AG10803 (cell line): ENCODE measurements around the gene SMARCD2.

Experiments
- DNase-seq: peaks from one replicate; pipeline ENCODE4 v3.0.0; 2010; ENCODE audit warnings: low read depth
- H3K4me3 ChIP-seq: 2 replicates; pipeline ENCODE4 v1.5.1; 2011; ENCODE audit warnings: mild to moderate bottlenecking, low read length, control low read depth
- CTCF ChIP-seq: conservative IDR thresholded peaks from 2 replicates; pipeline ENCODE4 v1.5.1; 2011; ENCODE audit warnings: mild to moderate bottlenecking, low read length, control low read depth, inconsistent platforms

SMARCD2 gene

GRCh38 chr17:63826468-63827001 is 15.9 kb downstream of the SMARCD2 start:
- H3K4me3 ChIP-seq: peak overlapping the region; percentile 97
- peak; percentile 11 for DNase-seq

DNA sequence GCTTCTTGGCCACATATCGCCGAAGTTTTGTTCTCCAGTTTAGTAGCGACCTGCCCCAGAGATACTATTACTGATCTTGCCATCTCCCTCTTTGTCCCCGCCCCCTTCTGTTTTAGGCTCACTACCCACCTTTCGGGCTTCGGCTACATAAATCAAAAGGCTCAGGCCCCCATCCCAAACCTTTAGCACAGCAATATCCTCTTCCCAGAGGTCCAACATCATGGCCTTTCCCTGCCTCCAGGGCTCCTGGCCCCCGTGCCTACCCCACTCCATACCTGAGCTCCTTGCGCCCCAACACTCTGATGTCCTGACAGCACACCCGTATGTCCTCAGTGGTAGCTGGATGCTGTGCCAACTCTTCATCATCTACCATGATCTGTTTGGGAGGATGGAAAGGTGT is 18.1 kb downstream of the SMARCD2 start:
- DNase-seq: no peak
- no peak overlapping the region for H3K4me3 ChIP-seq
- TF ChIP-seq CTCF: no peak

More at GRCh38 chr17:63826468-63827001, 15.9 kb downstream of the SMARCD2 start:
- peak; percentile 15; the same call in 1 of the 2 replicates for TF ChIP-seq CTCF

GRCh38 chr17:63823659-63824331 is 18.7 kb downstream of the SMARCD2 start:
- TF ChIP-seq CTCF: no peak
- DNase-seq: no peak
- H3K4me3 ChIP-seq: no peak overlapping the region

DNA sequence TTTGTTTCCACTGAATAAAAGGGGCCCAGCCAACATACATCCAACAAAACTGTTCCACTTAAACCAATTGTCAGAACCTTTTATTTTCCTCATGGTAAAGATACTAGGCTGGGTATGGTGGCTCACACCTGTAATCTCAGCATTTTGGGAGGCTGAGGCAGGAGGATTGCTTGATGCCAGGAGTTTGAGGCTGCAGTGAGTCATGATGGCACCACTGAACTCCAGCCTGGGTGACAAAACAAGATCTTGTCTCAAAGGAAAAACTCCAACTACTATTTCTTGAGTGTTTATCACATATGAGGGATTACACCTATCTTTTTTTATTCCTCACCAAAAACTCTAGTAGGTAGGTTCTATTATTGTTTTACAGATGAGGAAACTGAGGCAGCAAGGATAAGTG is 19.9 kb downstream of the SMARCD2 start:
- TF ChIP-seq CTCF: no peak
- H3K4me3 ChIP-seq: no peak overlapping the region
- DNase-seq: no peak

- TF ChIP-seq CTCF: no peak
- no peak overlapping the region for H3K4me3 ChIP-seq
- no peak for DNase-seq
These were observed 20.7 kb downstream of the SMARCD2 start for GRCh38 chr17:63821804-63822203.

DNA sequence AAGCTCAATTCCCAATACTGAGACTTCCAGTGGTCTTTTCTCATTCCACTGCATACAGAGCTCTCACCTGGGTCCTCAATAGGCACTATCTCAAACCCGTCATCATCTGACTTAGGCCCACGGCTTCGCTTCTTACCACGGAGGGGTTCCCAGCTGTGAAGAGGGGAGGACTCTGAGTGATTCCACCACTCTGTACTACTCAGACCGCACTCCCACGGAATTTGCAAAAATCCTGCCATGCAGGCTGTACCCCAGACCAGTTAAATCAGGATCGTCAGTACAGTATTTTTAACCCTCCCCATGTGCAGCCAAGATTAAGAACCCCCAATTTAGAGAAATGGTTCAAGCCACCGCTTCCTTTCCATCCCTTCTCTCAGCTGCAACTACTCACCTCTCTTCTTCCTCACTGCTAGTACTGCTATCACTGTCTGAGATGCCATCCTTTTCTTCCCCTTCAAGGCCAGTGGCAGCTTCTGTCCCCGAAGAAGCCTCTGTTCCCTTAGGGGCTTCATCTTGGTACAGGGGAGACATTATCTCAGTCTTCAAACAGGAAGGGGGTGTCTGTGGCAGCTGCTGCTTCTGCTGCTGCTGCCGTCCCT is 21.4 kb downstream of the SMARCD2 start:
- no peak overlapping the region for H3K4me3 ChIP-seq
- no peak for TF ChIP-seq CTCF
- no peak for DNase-seq
